PFSK-1 (cell line): ENCODE results near the gene SLCO3A1.

ENCODE experiments used
- FOXP2 ChIP-seq: optimal IDR thresholded peaks from 2 replicates; pipeline ENCODE3; 2011; ENCODE audit warnings: borderline replicate concordance, control low read depth, inconsistent platforms; ENCODE audit not compliant: insufficient read depth; ENCODE audit errors: extremely low read length, extremely low read depth
- POLR2AphosphoS5 ChIP-seq: IDR thresholded peaks from 2 replicates; pipeline ENCODE4 v1.6.1; 2012; ENCODE audit warnings: low read depth, mild to moderate bottlenecking, control low read depth, low read length, moderate library complexity
- SIN3A ChIP-seq: IDR thresholded peaks from 2 replicates; pipeline ENCODE4 v1.6.1; 2012; ENCODE audit warnings: mild to moderate bottlenecking, low read length, moderate library complexity, borderline replicate concordance; ENCODE audit not compliant: insufficient read depth
- TAF1 ChIP-seq: IDR thresholded peaks from 2 replicates; pipeline ENCODE4 v1.6.1; 2012; ENCODE audit warnings: low read length, control low read depth, borderline replicate concordance; ENCODE audit not compliant: insufficient read depth
- TF ChIP-seq, protein P1 (sequence below), 2 experiments: IDR thresholded peaks; 2 replicates each; pipeline versions ENCODE4 v1.6.1 to v1.8.0; 2011 to 2012; ENCODE audit warnings: low read depth in 2 of 2, low read length in 2 of 2, control low read depth in 1 of 2, inconsistent platforms in 1 of 2, mild to moderate bottlenecking in 1 of 2, moderate library complexity in 1 of 2; ENCODE audit not compliant: insufficient read depth in 1 of 2

DNA sequence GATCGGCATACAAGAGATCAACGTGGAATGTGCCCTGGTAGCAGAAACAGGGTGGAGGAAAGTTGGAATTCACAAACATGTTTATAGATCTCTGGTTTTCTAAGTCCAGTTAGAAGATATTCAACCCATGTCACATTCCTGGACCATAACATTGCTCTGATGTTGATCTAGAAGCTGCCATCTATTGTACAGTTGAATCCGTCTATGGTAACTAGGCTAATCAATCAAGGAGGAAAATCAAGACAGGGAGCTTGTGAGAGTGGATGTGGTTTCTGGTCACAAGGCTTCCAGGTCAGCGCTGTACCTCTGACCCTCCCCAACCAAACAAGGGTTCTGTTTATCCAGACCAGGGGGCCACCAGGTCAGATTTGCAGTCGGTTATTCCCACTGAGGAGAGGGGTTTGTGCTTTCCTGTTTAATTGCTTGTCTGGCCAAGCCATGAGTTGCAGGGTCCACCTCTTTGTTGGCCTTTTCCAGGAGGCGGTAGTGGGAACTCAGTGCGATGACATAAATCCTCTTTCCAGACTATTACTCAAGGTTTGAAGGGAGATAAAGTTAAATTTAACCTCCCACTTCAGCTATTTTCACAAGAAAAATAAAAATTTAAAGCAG is 130.3 kb downstream of the SLCO3A1 start:
- TF ChIP-seq POLR2AphosphoS5 (no peak), SIN3A (no peak), TAF1 (no peak), FOXP2 (no peak)
- TF ChIP-seq, protein P1, sequence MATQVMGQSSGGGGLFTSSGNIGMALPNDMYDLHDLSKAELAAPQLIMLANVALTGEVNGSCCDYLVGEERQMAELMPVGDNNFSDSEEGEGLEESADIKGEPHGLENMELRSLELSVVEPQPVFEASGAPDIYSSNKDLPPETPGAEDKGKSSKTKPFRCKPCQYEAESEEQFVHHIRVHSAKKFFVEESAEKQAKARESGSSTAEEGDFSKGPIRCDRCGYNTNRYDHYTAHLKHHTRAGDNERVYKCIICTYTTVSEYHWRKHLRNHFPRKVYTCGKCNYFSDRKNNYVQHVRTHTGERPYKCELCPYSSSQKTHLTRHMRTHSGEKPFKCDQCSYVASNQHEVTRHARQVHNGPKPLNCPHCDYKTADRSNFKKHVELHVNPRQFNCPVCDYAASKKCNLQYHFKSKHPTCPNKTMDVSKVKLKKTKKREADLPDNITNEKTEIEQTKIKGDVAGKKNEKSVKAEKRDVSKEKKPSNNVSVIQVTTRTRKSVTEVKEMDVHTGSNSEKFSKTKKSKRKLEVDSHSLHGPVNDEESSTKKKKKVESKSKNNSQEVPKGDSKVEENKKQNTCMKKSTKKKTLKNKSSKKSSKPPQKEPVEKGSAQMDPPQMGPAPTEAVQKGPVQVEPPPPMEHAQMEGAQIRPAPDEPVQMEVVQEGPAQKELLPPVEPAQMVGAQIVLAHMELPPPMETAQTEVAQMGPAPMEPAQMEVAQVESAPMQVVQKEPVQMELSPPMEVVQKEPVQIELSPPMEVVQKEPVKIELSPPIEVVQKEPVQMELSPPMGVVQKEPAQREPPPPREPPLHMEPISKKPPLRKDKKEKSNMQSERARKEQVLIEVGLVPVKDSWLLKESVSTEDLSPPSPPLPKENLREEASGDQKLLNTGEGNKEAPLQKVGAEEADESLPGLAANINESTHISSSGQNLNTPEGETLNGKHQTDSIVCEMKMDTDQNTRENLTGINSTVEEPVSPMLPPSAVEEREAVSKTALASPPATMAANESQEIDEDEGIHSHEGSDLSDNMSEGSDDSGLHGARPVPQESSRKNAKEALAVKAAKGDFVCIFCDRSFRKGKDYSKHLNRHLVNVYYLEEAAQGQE (IDR thresholded peaks at IDR 0.05; ENCODE audit: insufficient read depth in 1 of 2, low read depth in 2 of 2, low read length in 2 of 2) = no peak
